Renal cortical epithelial cell (primary cell): ENCODE data around the gene KCNJ16. TPM values are rescaled to one million over a fixed set of nuclear protein-coding genes. Genes with fewer than 3 reads are reported as not detected.

Experiments used
- DNase-seq: peaks from one replicate; pipeline ENCODE4 v3.0.0-alpha.2; 2011; ENCODE audit warnings: low read depth
- total RNA-seq: library from RNA; depleted of rRNA; stranded (reverse); fragments of >200 nt; gene quantifications from 2 replicates; pipeline ENCODE4 v1.2.3, GENCODE V29; 2014

Gene KCNJ16
- total RNA-seq, 1 donor from 2014 or later: 345 TPM

- no peak for DNase-seq
These were observed 53.8 kb downstream of the KCNJ16 start for GRCh38 chr17:70128727-70129238.

- DNase-seq: no peak
These were observed 55.3 kb downstream of the KCNJ16 start for GRCh38 chr17:70130289-70130688.

DNA sequence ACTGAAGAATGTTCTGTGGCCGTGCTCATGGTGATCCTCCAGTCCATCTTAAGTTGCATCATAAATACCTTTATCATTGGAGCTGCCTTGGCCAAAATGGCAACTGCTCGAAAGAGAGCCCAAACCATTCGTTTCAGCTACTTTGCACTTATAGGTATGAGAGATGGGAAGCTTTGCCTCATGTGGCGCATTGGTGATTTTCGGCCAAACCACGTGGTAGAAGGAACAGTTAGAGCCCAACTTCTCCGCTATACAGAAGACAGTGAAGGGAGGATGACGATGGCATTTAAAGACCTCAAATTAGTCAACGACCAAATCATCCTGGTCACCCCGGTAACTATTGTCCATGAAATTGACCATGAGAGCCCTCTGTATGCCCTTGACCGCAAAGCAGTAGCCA is 57.5 kb downstream of the KCNJ16 start:
- no peak for DNase-seq

DNA sequence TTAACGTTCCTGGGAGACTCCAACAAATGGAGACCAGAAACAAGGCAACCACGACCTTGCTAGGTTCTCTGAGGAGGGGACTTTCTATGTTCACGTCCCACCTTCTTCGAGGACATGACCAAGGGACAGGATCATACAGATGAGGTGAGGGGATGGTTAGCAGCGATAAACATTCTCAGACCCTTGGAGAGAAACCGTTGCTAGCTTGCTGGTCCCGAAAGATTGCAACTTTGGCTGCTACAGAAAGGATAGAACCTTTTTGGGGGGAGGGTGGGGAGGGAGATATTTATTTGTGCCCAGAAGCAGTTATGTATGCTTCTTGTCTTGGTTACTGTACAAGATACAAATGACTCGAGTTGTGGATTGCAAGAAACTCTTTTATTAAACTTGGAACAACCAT is 59.0 kb downstream of the KCNJ16 start:
- no peak for DNase-seq

GRCh38 chr17:70134777-70135176 is 59.8 kb downstream of the KCNJ16 start:
- DNase-seq: no peak

- peak; percentile 32 for DNase-seq
These were observed 61.1 kb downstream of the KCNJ16 start for GRCh38 chr17:70136131-70136530.

GRCh38 chr17:70137451-70138230 is 62.6 kb downstream of the KCNJ16 start:
- DNase-seq: peak; percentile 97

- DNase-seq: peak; percentile 87
These were observed 63.4 kb downstream of the KCNJ16 start for GRCh38 chr17:70138291-70138865.

DNA sequence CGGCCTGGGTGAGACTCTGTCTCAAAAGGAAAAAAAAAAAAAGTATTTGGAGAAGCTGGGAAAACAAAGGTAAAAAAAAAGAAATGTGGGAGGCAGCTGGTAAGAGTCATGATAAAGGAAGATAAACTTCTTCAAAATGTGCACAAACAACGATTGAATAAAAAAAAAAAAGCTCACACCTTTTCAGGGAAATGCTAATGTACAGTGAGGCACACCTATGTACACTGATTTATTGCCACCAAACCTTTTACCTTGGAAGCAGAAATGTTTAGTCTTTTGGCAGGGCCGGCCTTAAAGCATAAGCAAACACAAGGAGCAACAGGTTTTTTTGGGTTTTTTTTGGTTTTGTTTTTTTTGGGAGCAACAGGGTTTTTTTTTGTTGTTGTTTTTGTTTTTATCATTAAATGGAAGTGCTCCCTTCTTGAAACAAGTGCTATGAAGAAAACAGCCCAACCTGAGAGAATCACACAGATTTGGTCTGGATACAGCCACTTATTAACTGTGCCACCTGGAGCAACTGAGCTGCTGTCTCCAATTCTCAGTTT is 64.5 kb downstream of the KCNJ16 start:
- no peak for DNase-seq

GRCh38 chr17:70144260-70144846 is 69.3 kb downstream of the KCNJ16 start:
- DNase-seq: peak; percentile 51

GRCh38 chr17:70153210-70153609 is 78.2 kb downstream of the KCNJ16 start:
- no peak for DNase-seq

DNA sequence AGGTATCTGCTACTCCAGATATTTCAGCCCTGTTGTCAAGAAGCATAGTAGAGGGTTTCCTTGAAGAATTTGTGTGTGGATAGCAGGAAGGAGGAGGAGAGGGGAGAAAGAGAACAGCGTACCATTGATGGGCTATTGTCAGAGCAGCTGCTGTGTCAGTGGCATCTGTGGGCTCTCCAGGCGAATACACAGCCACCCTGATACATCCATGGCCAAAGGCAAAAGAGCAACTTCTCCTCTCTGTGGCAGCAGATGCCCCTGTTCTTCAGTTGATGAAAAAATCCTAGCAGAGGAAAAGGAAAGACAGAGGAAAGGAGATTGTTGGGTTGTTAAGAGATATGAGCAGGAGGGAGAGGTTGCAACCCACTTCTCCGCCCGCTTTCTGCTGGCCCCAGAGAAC is 82.1 kb downstream of the KCNJ16 start:
- DNase-seq: no peak

DNA sequence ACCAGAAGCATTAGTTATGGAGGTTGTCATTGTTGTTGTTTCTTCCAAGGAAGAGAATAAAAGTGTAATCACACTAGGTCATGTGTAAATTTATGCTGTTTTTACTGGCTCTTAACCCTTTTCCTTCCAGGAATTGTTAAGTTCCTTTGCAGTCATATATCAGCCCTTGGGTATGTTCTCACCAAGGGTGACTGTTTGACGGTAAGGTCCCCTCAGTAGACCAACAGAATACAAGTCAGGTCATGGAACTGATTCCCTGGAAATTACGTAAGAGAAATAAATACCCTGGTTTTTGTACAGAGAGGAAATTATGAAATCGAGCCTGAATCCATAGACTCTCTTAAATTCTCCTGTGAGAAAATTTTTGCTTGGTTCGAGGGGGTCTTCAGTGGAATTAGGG is 83.2 kb downstream of the KCNJ16 start:
- DNase-seq: no peak

GRCh38 chr17:70158591-70158990 is 83.6 kb downstream of the KCNJ16 start:
- DNase-seq: no peak

DNA sequence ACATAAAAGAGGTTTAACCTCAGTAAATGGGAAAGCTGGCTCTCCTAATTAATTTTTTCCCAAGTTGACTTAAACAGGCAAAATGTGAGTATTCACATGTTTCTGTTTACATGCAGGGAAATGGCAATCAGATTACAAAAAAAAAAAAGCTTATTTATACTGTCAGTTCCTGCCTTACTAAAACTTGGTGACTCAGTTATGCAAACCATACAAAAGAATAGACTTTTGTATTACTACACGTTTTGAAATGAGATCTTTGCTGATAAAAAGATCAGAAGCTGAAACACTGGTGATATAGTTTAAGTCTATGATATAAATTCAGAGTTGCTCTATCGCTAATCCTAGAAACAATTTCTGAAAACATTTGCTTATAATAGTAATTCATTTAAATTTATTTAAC is 85.0 kb downstream of the KCNJ16 start:
- no peak for DNase-seq

DNA sequence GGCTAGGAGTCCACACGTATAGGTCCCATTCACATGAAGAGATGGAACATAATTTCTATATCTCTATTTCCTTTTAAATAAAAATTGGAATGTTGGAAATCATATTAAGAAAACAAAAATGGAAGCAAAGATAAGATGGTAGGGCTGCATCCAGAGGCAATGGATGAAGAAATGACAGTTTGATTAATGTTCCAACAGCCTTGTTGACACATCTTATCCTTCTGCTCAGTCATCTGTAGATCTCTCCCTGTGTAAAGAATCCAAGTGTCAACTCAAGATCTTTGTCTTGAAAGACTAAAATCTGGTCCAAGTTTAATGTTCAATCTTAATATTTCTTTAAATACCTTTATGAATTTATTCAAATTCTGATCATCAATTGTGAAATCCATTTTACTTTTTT is 86.5 kb downstream of the KCNJ16 start:
- no peak for DNase-seq

DNA sequence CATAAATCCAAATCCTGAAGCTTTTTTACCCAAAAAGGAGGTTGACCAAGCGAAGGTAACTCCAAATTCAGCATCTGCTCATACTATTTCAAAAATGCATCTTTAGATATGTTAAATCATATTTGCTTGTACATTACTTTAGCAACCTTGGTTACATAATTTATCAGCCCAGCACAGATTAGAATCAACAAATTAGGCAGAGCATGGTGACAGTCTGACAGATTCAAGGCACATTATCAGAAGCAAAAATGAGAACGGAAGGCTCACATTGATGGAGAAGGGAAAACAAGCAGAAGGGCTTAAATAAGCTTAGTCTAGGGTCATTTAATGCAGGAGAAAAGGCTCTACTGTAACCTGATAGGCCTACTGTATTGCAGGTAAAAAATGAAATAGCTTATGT is 90.4 kb downstream of the KCNJ16 start:
- DNase-seq: no peak

GRCh38 chr17:70166615-70167014 is 91.6 kb downstream of the KCNJ16 start:
- DNase-seq: no peak

DNA sequence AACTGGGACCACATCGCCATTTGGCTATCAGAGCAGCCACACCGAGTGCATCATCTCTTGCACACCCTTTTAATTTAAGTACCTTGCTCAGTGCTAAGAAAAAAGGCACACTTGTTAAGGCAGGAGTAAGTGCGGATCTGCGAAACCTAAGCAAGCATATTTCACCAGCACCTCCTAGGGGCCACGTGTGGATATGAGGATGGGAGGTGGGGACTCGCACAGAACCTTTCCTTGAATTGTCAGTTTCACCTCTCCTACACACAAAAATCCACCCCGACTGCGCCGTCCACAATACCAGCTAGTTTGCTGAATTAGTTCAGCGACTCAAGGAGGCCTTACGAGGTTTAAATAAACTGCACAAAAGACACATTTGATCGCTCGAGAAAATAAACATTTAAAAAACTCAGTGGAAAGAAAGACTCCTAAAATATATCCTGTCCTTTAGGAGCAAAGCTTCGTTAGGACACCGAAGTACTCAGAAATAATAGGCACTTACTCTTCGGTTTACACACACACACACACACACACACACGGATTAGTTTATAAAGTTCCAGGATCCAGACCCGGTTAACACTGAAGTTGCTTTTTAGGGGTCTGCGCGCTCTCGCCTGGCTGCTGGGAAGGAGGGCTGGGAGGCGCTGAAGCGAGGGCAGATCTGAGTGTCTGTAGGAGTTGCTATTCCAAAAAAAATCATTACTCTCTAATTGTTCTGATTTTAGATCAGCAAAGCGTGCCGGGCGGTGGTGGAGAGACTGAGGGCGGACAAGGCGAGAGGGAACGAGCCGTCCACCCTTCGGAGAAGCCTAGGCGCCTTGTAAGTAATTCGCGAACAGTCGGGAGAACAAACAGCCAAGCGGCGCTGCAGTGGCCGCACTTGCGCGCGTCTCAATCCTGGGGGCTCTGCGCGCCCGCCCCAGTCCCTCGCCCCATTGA is 93.3 kb downstream of the KCNJ16 start:
- DNase-seq: peak; percentile 80

GRCh38 chr17:70168977-70169708 is 94.1 kb downstream of the KCNJ16 start, which contains the start of gene KCNJ2:
Gene KCNJ2 (plus strand): TSS chr17:70169532. CDS start chr17:70175040, 5,508 bp downstream.
- DNase-seq: peak; percentile 58
